ENCODE results near the gene ANKAR.

DNA sequence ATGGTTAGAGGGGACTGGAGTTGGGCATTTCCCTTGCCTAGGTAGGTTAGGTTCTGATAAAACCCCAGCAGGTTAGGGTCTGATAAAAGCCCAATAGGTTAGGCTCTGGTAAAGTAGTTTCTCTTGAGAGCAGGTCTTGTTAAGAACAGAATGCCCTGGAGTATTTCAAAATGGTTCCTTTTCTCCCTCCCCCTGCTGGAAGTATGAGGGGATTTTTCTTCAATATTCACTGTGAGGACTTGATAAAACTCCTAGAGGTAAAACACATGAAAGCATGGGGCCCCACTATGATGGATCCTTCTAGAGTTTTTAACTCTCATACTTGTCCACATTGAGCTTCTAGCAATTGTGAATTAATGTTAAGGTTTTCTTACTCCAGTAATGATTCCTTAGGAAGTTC, 27.6 kb downstream of the ANKAR start:
- TF ChIP-seq, protein P1, sequence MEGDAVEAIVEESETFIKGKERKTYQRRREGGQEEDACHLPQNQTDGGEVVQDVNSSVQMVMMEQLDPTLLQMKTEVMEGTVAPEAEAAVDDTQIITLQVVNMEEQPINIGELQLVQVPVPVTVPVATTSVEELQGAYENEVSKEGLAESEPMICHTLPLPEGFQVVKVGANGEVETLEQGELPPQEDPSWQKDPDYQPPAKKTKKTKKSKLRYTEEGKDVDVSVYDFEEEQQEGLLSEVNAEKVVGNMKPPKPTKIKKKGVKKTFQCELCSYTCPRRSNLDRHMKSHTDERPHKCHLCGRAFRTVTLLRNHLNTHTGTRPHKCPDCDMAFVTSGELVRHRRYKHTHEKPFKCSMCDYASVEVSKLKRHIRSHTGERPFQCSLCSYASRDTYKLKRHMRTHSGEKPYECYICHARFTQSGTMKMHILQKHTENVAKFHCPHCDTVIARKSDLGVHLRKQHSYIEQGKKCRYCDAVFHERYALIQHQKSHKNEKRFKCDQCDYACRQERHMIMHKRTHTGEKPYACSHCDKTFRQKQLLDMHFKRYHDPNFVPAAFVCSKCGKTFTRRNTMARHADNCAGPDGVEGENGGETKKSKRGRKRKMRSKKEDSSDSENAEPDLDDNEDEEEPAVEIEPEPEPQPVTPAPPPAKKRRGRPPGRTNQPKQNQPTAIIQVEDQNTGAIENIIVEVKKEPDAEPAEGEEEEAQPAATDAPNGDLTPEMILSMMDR (conservative IDR thresholded peaks at IDR 0.05 in 1 of 2, IDR thresholded peaks at IDR 0.05 in 1 of 2; ENCODE audit: extremely low read depth in 1 of 2, insufficient read depth in 1 of 2, low read depth in 1 of 2, low read length in 2 of 2), result no peak
- TF ChIP-seq EZH2 (IDR thresholded peaks at IDR 0.05; ENCODE audit: borderline replicate concordance, low read length), result no peak
